Measurements from ENCODE around the gene MOB3C.

MOB3C gene

DNA sequence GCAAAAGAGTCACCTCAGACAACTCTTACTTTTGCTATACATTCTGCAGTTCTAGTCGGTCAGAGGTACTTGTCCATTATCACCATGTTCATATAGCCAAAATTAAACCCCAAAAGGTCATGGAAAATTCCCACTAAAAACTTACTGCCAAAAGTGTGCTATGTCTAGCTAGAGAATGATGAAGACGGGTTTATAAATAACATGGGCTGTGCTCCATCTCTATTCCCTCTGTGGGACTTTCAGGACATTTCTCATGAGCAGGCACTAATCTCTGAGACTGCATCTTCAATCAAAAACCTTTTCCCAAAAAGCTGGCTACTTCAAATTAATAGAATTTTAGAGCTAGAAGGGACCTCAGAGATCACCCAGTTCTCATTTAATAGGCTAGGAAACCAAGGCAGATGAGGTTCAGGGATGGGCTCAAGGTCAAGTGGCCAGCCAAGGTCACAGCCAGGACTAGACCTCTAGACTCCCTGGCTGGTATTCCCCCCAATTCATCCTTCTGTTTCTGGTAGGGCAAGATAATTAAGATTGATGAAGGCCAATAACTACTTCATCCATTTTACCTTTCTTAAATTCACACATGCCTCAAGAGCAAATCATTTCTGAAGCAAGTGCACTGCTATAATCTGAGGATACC, 21.0 kb upstream of the MOB3C start:
- DNase-seq, result no peak

DNA sequence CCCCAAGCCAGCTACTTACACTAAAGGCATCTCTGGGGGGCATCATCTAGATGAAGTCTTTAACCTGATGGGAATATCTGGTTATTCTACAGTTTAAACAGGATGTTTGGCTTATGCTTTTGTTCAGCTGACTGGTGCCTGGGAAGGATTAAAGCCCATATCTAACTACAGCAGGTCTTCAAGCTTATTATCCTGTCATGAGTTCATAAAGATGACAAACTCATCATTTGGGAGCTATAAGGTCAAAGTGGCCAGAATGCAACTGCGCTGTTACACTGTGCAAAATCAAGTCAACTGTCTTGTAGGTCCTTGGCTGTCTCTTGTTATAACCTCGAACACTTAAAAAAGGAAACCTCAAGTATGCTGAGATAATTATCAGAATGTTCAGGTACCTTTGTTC, 18.6 kb upstream of the MOB3C start:
- DNase-seq, result no peak

DNA sequence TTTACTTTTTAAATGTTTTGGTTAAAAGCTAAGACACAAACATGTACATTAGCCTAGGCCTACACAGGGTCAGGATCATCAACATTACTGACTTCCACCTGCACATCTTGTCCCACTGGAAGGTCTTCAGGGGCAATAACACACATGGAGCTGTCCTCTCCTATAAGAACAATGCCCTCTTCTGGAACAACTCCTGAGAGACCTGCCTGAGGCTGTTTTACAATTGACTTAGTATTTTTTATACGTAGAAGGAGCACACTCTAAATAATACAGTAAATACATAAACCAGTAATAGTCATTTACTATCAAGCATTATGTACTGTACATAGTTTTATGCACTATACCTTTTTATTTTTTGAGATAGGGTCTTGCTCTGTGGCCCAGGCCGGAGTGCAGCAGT, 14.1 kb upstream of the MOB3C start:
- DNase-seq, result no peak

DNA sequence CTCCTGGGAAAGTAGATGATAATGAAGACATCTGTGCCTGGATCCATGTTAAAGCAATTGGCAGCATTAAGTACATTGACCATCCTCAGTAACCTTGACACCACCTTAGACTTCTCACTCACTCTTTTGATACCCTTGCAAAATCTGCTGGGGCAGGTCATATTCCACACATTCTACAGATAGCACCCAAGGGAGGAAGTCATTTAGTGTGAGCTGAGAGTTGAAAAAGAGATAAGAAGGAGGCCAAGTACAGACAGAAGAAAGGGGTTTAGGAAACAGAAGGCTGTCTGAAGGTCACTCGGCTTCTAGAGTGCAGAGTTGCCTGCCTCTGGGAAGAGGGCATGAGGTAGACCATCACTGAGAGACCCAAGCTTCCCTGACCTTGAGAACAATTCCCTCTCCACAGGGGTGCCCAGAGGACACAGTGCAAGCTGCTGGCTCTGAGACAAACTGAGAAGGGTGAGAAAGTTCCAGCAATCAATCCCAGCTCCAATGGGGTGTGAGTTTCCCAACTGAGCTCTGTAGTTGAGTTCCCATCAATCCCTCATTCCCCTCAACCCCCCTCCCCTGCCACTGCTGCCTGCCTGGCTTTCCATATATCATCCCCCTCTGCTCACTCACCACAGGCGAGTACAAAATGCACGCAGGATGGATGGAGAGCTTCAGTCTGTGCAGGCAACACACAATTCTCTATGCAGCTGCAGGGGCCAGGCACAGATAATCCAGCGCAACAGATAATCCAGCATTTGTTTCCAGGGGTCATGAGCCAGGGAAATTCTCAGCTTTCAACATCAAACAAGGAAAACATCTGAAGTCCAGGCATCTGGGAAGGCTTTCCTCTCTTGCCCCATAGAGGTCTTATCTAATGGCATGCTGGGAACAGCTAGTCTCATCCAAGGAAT, 7.4 kb upstream of the MOB3C start:
- DNase-seq, result no peak

DNA sequence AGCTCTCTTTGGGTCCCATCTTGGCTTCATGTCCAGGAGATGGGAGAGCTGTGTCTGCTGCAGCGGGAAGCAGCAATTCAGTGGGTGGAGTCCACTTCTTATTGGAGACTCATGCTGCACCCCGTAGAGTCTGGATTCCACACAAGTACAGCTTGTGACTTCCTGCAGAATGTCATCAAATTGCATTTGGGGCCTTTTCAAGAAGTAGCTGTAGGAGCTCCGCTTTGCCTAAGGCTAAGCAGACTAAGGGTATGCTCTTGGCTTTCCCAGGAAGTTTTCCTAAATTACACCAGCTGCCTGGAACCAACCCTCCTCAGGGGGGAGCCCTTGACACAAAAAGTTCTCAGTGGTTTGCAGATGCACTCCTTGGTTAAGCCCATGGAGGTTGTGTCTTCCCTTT, 5.7 kb upstream of the MOB3C start:
- DNase-seq, result no peak

DNA sequence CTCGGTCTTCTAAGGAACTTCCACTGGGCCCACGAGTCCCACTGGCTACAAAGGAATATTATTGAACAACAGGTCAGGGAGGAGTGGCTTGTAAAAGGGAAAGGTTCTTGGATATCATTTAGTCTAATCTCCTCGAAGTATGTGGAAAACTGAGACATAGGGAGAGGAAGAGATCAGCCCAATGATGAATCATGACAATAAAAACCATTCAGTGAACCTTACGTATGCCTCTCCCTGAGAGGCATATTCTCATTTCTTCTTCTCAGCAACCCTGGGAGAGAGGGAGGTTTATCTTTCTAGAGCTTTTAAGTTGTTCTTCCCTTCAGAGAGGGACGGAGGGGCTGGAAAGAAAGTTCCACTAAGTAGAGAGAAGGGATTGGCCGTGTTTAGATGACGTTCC, 5.3 kb upstream of the MOB3C start:
- DNase-seq, result no peak

DNA sequence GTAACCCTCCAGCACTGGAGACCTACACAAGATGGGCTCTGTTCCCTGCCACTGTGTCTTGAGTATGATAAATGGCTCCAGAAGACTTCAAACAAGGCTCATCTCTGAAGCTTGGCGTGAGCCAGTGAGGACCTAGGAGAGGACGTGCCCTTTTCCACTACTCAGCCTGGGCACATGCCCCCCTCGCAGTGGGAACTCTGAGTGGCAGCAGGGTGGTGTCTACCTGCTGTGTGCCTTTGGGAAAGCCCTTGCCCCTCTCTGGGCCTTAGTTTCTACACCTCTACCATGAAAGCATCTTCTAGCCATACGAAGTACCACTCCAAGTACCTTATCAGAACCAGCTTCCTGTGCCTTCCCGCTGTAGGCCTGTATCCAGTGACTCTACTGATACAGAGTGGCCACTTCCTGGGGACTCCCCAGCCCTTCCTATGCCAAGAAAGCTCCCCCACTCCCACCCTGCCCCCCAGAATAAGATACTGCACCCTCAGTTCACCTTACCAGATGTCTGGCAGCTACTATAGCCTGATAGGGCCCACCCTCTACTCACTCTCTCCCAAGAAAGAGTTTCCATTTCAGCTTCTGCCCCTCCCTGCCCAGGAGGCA, 3.1 kb upstream of the MOB3C start:
- DNase-seq, result no peak

DNA sequence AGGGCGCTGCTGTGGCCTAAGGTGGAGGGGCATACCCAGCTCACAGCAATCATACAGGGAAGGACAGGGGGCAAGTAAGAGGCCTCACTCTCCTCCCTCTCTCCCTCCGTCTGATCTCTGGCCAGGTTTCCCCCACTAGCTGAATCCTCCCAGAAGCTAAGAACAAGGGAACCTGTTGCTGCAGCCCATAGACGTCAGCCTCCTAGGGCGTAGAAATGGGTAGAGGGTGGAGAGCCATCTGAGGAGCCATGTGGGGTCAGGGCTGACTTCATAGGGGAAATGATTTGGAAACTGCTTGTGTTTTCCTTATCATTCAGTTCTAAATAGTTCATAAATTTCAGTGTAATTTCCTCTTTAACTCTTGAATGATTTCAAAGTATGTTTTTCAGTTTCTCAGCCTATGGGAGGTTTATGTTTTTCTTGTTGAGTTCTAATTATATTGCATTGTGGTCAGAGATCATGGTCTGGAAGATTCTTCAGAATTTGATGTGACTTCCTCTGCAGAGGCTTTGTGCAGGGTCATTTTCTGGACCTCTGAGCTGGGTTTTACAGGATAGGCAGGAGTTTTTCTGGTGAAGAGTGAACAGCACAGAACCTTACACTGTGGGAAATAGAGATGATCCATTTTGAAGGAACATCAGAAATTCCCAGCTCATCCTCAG, 2.3 kb upstream of the MOB3C start:
- DNase-seq, result no peak

DNA sequence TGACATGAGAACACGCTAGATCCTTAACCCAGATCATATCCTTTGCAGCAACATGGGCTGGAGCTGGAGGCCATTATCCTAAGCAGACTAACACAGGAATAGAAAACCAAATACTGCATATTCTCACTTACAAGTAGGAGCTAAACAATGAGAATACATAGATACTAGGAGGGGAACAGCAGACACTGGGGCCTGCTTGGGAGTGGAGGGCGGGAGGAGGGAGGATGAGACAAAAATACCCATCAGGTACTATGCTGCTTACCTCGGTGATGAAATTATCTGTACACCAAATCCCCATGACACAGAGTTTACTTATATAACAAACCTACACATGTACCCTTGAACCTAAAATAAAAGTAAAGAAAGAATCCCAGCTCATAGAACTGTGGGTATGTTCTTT, 1.2 kb upstream of the MOB3C start:
- DNase-seq, result no peak

DNA sequence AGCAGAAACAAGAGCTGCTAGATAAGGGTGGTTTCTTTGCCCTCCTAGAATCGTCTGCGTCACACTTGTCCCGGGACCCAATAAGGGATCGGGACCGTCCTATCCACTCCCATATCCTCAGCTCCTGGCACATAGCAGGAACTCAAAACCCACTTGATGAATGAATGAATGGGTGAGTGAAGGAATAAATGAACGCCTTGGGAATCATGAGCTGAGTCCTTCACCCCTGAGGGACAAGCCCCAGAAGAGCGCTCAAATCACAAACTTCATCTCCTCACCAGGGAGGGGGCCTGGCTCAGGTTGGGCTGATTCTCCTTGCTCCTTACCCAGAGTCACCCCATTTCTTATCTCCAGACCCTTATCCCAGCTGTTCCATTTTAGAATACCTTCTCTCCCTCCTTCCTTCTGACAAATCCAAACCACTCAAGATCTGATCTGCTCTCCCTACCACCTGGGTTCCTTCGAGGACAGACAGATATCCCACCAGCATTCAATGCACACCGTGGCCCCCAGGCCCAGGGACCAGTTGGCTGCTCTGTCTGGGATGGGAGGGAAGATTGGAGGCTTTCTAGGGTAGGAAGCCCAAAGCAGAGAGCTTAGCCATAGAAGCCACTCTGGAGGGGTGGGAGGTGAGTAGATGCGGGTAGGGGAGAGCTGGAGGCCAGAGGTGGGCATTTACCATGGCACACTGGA, 643 bp upstream of the MOB3C start:
- no peak for DNase-seq

DNA sequence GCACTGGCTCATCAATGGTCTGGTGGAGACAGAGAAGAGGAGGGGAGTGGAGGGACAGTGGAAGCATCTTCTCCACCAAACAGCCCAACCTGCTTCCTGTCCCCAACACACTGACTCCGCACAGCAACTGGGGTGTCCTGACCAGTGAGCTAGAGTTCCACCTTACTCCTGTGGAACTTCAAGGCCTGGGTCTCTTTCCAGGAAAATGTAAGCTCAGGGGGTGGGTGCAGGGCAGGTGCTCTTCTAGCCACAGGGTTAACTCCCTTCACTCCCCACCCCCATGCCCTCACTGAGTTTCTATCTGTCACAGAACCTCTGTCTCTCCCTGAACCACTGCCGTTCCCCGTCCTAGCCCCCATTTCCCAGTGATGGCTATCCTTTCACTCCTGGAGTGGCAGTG, 876 bp downstream of the MOB3C start:
- no peak for DNase-seq

DNA sequence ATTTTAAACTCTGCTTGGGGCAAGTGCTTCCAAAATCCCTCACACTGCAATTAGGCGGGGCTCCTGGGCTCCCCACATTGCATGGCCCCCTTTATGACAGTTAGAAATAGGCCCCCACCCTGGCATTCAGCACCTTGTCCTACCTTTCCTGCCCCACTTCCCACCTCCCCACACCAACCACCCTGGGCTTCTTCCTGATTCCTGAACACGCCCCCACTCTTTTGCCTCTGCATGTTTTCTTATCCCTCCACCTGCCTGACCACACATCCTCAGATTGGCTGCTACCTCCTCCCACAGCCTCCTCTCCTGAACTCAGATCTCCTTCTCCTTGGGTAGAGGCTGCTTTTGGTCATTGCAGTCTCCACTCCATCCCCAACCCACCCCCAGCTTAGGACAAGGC, 1.5 kb downstream of the MOB3C start:
- no peak for DNase-seq

DNA sequence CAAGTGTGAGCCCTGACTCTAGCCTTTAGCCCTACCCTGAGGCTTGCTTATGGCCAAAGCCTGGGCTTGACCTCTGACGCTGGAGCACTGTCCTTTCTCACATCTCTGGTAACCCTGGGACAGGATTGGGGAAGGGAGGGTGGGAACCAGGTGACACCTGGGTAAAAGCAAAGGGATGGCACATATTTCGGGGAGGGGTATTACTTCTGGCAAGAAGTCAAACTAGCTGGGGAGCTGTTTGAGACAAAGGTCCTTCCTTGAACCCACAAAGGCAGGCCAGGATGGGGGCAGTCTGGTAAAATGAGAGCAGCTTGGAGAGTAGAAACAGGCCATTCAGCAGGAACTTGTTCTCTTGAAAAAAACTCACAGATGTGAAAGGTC, 2.0 kb downstream of the MOB3C start:
- DNase-seq, result no peak

DNA sequence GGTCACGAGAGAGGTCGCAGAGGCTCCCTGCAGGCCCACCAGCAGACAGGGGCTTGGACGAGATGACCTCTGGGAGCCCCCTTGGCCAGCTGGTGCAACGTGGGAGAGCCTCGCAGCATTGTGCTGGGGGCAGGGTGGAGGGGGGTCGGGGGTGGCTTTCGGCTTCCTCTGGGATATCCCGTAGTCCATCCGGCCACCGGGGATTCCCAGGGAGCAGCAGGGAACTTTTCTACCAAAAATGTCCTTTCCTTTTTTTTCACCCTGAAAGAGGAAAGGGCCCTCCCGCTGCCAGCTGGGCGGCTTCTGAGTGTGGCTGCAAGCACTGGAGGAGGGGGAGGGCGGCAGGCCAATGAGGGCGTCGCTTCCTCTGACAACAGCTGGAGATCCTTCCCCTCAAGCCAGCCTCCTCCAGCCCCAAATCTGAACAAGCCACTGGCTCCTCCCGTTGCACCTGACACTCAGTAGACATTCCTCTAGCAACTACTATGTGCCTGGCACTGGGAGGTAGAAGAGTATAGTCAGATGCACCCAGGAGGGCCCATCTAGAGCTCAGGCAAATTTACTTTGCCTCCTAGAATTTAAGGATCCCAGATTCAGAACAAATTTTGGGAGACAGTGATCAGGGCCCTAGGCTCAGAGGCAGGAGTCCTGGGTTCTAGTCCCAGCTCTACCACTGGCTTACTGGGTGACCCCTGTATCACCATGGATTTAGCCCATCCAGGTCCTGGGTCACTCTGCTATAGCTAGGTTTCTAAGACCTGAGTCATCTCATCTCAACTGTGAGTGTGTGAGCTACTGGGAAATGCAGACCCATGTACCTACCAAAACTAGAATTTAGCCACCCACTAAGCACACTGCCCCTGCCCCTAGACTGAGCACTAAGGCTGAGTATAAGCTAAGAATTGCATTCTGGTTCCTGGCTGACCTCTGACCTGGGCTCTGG, 2.7 kb downstream of the MOB3C start:
- DNase-seq, result peak; percentile 72

DNA sequence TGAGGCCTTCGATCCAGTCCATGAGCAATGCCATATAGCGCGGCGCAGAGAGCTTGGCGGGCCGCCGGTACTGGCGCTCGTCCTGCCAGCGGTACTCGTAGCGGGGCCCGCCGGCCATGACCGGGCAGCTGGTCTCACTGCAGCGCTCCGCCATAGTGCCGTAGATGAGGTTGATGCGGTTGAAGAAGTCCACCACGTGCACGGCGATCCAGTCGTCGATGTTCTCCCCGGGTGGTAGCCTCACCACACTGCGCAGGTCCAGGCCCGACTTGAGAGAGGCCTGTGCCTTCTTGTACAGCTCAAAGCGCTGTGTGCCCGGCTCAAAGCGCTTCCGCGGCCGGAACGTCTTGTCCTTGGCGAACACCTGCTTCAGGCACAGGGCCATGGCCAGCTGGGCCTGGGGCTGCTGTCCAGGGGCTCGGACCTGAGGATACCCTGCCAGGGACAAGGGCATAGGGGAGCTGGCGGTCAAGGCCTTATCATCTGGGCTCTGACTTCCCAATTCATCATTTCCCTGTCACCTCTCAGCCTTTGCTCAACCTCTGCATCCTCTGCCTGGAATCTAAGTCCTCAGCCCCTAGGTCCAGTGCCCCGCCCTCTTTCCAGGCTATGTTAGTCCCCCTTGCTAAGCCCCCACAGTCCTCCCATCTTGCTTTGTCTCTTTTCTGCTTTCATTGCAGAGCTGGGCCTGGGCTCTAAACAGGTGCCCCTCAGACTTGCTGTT, 3.5 kb downstream of the MOB3C start:
- no peak for DNase-seq

DNA sequence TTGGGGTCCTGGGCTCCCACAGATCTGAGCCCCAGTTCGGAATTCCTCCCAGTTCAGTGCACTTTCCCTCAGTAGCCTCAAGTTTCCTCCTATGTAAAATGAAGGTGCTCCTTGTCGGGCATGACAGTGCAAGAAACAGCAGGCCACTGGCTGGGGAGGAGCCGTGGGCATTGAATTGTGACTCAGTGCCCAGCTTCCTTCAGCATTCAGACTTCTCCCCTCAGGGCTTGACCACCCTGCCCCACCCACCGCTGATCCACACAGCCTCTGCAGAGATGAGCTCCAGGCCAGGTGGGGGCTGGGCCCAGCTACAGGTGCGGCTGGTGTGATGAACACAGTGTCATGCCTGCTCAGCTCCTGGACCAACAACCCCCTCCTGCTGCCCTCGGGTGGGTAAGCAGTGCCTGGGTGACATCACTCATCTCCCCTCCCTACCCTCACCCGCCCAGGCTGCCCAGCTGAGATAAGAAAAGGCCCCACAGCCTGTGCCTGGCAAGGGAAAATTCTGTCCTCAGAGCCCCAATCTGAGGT, 4.9 kb downstream of the MOB3C start:
- DNase-seq, result no peak

DNA sequence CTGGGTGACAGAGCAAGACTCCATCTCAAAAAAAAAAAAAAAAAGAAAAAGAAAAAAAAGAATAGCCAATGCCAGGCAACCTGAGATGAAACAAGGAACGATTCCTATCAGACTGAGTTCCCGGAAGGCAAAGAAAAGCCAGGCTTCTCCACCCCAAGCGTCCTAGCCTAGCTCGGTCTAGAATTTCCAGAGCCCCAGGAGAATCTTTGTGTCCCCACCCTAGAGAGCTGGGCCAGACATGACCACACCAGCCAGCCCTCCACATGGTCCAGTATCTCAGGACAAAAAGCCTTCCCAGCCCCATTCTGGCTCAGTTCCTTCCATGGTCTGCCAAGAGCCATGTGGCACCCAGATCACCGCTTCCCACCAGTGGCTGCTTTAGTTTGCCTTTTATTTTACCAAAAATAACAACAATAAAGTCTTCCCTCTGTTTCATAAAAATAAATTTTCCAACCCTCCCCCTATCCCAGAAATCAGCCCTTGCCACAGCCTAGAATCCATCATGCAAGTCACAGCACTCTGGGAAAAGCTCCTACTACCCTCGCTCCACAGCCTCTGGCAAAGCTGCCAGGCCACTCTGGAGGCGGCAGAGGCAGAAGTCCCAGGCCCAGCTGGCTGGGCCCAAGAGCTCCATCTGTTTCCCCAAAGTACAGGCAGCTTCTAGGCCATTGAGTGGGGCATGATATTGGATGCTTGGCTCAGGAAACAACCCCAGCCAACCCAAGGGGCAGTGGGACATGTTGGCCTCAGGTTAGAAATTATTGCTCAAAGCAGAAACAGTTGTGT, 9.1 kb downstream of the MOB3C start:
- DNase-seq, result no peak

DNA sequence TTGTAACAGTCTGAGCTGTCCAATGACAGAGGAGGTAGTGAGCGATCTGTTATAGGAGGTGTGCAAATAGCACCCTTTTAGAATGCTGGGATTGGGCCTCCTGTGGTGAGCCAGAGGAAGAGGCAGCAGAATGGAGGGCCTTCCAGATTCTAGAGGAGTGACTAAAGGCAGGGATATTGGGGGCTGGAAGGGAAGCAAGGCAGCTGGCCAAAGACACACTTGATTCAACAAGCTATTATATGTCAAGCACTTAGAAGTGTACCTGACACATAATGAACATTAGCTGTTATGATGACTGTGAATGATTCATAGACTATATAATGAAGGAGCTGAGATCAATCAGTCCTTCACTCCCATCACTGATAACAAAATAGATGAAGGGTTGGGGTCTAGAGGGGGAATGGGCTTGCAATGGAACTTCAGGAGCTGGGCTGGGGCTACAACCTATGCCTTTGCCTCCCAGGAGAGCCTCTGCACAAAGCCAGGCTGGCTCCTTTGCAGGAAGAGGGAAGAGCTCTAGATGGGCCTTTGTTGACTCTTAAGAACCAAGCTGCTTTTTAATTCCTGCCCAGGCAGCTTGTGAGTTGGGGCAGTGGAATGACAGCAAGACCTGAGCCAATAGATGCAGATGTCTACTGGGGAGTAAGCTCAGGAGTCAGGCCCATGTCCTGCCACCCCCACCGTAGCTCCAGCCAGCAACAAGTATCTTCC, 10.2 kb downstream of the MOB3C start:
- DNase-seq, result no peak

DNA sequence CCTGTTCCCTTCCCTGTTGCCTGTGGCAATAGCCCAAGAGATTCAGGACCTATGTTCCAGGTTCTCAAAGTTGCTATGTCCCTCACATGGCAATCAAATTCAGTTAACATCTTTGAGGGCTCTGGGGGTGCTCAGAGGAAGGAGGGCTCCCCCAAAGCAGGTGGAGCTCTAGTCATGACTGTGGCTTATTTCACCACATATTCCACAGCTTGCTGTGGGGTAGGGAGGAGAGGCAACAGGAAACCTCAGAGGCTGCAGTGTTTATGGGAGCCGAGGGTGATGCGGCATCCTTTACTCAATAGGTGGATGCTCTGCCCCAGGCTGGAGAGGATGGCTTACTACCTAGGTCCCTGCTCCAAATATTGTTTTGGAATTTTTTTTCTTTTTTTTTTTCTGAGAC, 11.4 kb downstream of the MOB3C start:
- DNase-seq, result no peak
